K562 (cell line): Measurements from ENCODE around the gene ACER1. TPM values are rescaled to one million over a fixed set of nuclear protein-coding genes. Genes with fewer than 3 reads are reported as not detected.

Experiments used
- ATAC-seq: fragments of 200-7000 bp; cut with Tn5 transposase; 3 replicates; pipeline ENCODE4 v1.9.1; 2020; ENCODE audit warnings: moderate library complexity
- BruUV-seq: library from RNA; stranded (reverse); fragments of 400-500 nt; replicated peaks from 2 replicates; lab custom pipeline; 2021; lab: Mats Ljungman, UMichigan
- CTCF ChIA-PET: fragments of 300-600 bp; formaldehyde crosslinking; extraction: SDS; loops from one replicate; lab custom pipeline; 2021; ENCODE audit warnings: low intra/inter-chr PET ratio; lab: Yijun Ruan, JAX
- POLR2A ChIA-PET: fragments of 300-600, 350-650 bp; sonication (Branson Sonifier 250); formaldehyde crosslinking; extraction: SDS; loops from one replicate; lab custom pipeline; 2021; ENCODE audit warnings: antibody characterized with exemption, inconsistent platforms; lab: Yijun Ruan, JAX
- DNase-seq, 4 experiments: peaks; one replicate each; pipeline versions ENCODE4 v3.0.0 to v3.0.0-alpha.2; 2011 to 2018; ENCODE audit warnings: low spot score in 3 of 4, mixed read lengths in 3 of 4; ENCODE audit errors: extremely low read depth in 1 of 4
- FAIRE-seq: peaks from 2 replicates; lab custom pipeline; 2011; peaks lifted over from hg19 to GRCh38; lab: Jason Lieb, UNC
- H2AFZ ChIP-seq: 2 replicates; pipeline ENCODE4 v1.6.0; 2011; ENCODE audit warnings: low read depth, low read length, control low read depth, inconsistent platforms
- H3K27ac ChIP-seq: fragments of 200-600 bp; 3 replicates; pipeline ENCODE4 v1.8.0; 2011; ENCODE audit warnings: low read depth, mild to moderate bottlenecking, control low read depth, inconsistent platforms, low read length, moderate library complexity, mixed read lengths; ENCODE audit errors: extremely low read depth
- H3K27me3 ChIP-seq, 2 experiments: fragments of 300-600 bp in 1 of 2; 2 replicates in 1 of 2; 3 replicates in 1 of 2; pipeline versions ENCODE4 v1.6.0 to v1.8.0; 2011; ENCODE audit warnings: inconsistent platforms in 2 of 2, low read length in 2 of 2, mild to moderate bottlenecking in 1 of 2, mixed read lengths in 1 of 2, moderate library complexity in 1 of 2; ENCODE audit not compliant: control insufficient read depth in 2 of 2, insufficient read depth in 2 of 2
- H3K36me3 ChIP-seq: fragments of 300-600 bp; 3 replicates; pipeline ENCODE4 v1.8.0; 2011; ENCODE audit warnings: mild to moderate bottlenecking, low read length, inconsistent platforms; ENCODE audit not compliant: control insufficient read depth, insufficient read depth
- H3K4me1 ChIP-seq, 2 experiments: fragments of 200-600 bp in 1 of 2; replicated peaks in 1 of 2; 2 replicates in 1 of 2; 3 replicates in 1 of 2; pipeline versions ENCODE4 v1.5.1 to v1.8.0; 2011; ENCODE audit warnings: inconsistent platforms in 2 of 2, low read length in 2 of 2, mild to moderate bottlenecking in 1 of 2, mixed read lengths in 1 of 2, moderate library complexity in 1 of 2; ENCODE audit not compliant: control insufficient read depth in 2 of 2, insufficient read depth in 2 of 2
- H3K4me2 ChIP-seq: 2 replicates; pipeline ENCODE4 v1.6.1; 2011; ENCODE audit warnings: low read length, control low read depth, inconsistent platforms, mixed read lengths; ENCODE audit not compliant: insufficient read depth
- H3K4me3 ChIP-seq: fragments of 200-600 bp; sonication (generic), shearing (Covaris generic); 2 replicates; pipeline ENCODE4 v1.5.1; 2016; ENCODE audit warnings: control low read depth, inconsistent platforms
- H3K79me2 ChIP-seq: fragments of 200-600 bp; 3 replicates; pipeline ENCODE4 v1.8.0; 2011; ENCODE audit warnings: low read length, inconsistent platforms; ENCODE audit not compliant: control insufficient read depth, insufficient read depth
- H3K9ac ChIP-seq, 2 experiments: 2 replicates each; pipeline versions ENCODE4 v1.6.0 to v1.6.1; 2011; ENCODE audit warnings: low read depth in 2 of 2, low read length in 2 of 2, control low read depth in 1 of 2, inconsistent platforms in 1 of 2, mild to moderate bottlenecking in 1 of 2, mixed read lengths in 1 of 2; ENCODE audit not compliant: insufficient read depth in 1 of 2
- H3K9me1 ChIP-seq: one replicate; pipeline ENCODE4 v1.6.0; 2011; ENCODE audit warnings: inconsistent platforms, mild to moderate bottlenecking, low read length, moderate library complexity; ENCODE audit not compliant: control insufficient read depth, insufficient read depth
- H3K9me3 ChIP-seq: replicated peaks from 2 replicates; pipeline ENCODE4 v1.5.1; 2011; ENCODE audit warnings: low read depth, low read length, inconsistent platforms; ENCODE audit not compliant: control insufficient read depth, insufficient read depth
- H4K20me1 ChIP-seq: replicated peaks from 2 replicates; pipeline ENCODE4 v1.6.1; 2011; ENCODE audit warnings: low read length, inconsistent platforms, mixed read lengths; ENCODE audit not compliant: control insufficient read depth, insufficient read depth
- ARID2 ChIP-seq: fragments of 450-650 bp; IDR thresholded peaks from 2 replicates; pipeline ENCODE4 v1.6.1; 2017; ENCODE audit warnings: antibody characterized with exemption, mild to moderate bottlenecking
- POLR2G ChIP-seq: fragments of 200-400 bp; formaldehyde crosslinking; IDR thresholded peaks from 2 replicates; pipeline ENCODE4 v1.6.1; 2017; ENCODE audit warnings: low read depth, mild to moderate bottlenecking, antibody characterized with exemption, low read length, moderate library complexity
- RBFOX2 ChIP-seq: fragments of 200-400 bp; formaldehyde crosslinking; IDR thresholded peaks from 2 replicates; pipeline ENCODE4 v1.6.1; 2017; ENCODE audit warnings: low read depth, mild to moderate bottlenecking, low read length, moderate library complexity
- WGBS: fragments of 100-300 bp; shearing (Covaris generic); methylation state at CpG from one replicate; pipeline ENCODE4 v1.1.6; 2016; ENCODE audit warnings: low coverage, mixed read lengths; ENCODE audit not compliant: insufficient coverage; ENCODE audit errors: missing lambda C conversion rate; 5-methylcytosine and 5-hydroxymethylcytosine counted together
- in situ Hi-C: fragments of 300-500 bp; cut with MboI; formaldehyde crosslinking; loops from 4 replicates; pipeline ENCODE4 v1.15.0; 2018; ENCODE audit warnings: inconsistent platforms, mixed read lengths
- intact Hi-C: fragments of 100-400 bp; cut with micrococcal nuclease; formaldehyde crosslinking; loops from 2 replicates; pipeline ENCODE4 v1.14.2; 2022
- polyA plus RNA-seq, 8 experiments: library from polyadenylated mRNA; depleted of rRNA in 4 of 8; stranded (reverse) in 5 of 8; unstranded in 3 of 8; fragments of >200 nt; fragmentation: Nextera tagmentation in 2 of 8; fragmentation: Illumina TruSeq in 1 of 8; extraction: Ambion mirVana in 2 of 8; extraction: Trizol in 1 of 8; gene quantifications; 2 replicates each; pipeline versions ENCODE4 v1.2.1 to v1.2.3, GENCODE V29; 2011 to 2014; ENCODE audit warnings: inconsistent platforms in 1 of 8, missing spikeins in 1 of 8
- total RNA-seq, 7 experiments: library from RNA; depleted of rRNA in 6 of 7; stranded (reverse); fragments of >200 nt in 6 of 7; fragmentation: Illumina TruSeq in 2 of 7; extraction: Trizol in 2 of 7; gene quantifications; 2 replicates each; pipeline versions ENCODE4 v1.2.1 to v1.2.3, GENCODE V29; 2011 to 2021; ENCODE audit warnings: low replicate concordance in 1 of 7
- TF ChIP-seq, protein P1 (sequence below): sonication (generic); formaldehyde crosslinking; IDR thresholded peaks from 2 replicates; pipeline ENCODE4 v1.8.1; 2023; ENCODE audit warnings: mild to moderate bottlenecking, missing genetic modification reagents

ACER1 gene
- total and polyA plus RNA-seq, 9 of the 15 experiments (the other 6 are each of a cell fraction or from before 2014, with no cell fraction given): not detected

GRCh38 chr19:6383188-6383587, 49.8 kb upstream of the ACER1 start:
- no peak for DNase-seq
- Histone ChIP-seq H3K27ac (no peak overlapping the region), H3K4me1 (peaks cover 0 to 21% of the 10 kb centered on the region in 2 experiments; a peak in 1 of 5 replicates), H3K36me3 (peaks cover 86% of the 10 kb centered on the region; the same call in 2 of the 3 replicates), H3K27me3 (no peaks in the 10 kb centered on the region), H3K9me3 (no peaks in the 10 kb centered on the region), H3K79me2 (no peaks in the 10 kb centered on the region), H3K4me3 (no peak overlapping the region), H2AFZ (no peak overlapping the region), H3K9me1 (no peaks in the 10 kb centered on the region), H3K9ac (no peak overlapping the region), H3K4me2 (no peak overlapping the region), H4K20me1 (no peaks in the 10 kb centered on the region)
- no peak for FAIRE-seq
- ATAC-seq: no peak
- TF ChIP-seq, protein P1, sequence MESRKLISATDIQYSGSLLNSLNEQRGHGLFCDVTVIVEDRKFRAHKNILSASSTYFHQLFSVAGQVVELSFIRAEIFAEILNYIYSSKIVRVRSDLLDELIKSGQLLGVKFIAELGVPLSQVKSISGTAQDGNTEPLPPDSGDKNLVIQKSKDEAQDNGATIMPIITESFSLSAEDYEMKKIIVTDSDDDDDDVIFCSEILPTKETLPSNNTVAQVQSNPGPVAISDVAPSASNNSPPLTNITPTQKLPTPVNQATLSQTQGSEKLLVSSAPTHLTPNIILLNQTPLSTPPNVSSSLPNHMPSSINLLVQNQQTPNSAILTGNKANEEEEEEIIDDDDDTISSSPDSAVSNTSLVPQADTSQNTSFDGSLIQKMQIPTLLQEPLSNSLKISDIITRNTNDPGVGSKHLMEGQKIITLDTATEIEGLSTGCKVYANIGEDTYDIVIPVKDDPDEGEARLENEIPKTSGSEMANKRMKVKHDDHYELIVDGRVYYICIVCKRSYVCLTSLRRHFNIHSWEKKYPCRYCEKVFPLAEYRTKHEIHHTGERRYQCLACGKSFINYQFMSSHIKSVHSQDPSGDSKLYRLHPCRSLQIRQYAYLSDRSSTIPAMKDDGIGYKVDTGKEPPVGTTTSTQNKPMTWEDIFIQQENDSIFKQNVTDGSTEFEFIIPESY (CRISPR knock-in tag): no peak
- peak; percentile 48; the same call in 1 of the 2 replicates for TF ChIP-seq POLR2G
- TF ChIP-seq RBFOX2: peak; percentile 62
- no peak for TF ChIP-seq ARID2
- POLR2A ChIA-PET: no interaction called here
- intact Hi-C loops: no loop called here
- CTCF ChIA-PET: no interaction called here
- in situ Hi-C loops: no loop called here
- WGBS: 93% methylated on average over 9 of the region's 19 CpGs
- BruUV-seq: no TSS peak
